ENCODE results near the gene PTTG1. TPM values are rescaled to one million over a fixed set of nuclear protein-coding genes. Genes with fewer than 3 reads are reported as not detected.
A peak's percentile ranks its signal among the peaks of the same experiment; 100 is the strongest.

PTTG1 gene
- total and polyA plus RNA-seq, 9 of the 15 experiments (the other 6 are each of a cell fraction or from before 2014, with no cell fraction given), result 193 to 1,088 (median 349) TPM

DNA sequence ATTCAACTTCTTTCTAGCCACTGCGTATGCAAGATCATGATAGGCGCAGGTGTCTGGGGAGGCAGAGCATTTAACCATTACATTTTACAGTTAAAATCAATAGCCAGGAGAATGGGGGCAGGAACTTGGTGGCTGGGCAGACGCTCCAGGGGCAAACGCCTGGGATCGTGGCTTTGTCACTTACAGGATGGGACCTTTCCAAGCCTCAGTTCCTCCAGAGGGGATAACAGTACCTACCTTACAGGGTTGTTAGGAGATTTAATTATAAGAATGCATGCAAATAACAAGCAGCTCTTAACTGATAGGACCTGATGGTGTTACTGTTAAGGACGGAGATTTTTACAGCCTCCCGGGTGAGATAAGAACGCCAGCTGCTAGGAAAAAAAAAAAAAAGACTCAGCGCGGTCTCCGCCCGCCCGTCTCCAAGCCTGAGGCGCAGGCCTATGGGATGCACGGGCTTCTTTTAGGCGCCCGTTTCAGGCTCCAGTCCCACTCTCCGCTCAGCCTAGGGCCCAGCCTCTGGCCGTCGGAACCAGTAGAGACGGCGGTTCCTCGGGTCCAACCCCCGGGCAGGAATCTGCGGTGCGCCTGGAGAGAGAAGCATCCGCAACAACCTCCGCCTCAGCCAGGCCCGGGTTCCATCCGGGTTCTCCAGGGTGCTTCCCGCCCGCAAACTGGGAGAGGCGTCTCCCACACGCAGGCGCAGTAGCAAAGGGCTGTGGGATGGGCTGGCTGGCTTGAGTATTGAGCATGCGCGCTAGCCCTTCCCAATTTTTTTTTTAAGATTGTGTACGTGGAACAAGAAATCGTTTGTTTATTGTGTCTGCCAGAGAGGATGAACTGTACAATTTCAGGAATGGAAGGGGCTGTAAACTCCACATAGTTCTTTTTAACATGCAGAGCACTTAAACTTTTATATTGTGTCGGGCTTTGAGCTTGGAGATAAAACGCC is 22.0 kb upstream of the PTTG1 start, which contains the start of gene FAM200C (continued):
- TF ChIP-seq NR2C1 (IDR thresholded peaks at IDR 0.05) (no peak), NR2C1 (tag; IDR thresholded peaks at IDR 0.05) (no peak), MTF1 (CRISPR knock-in tag; IDR thresholded peaks at IDR 0.05; ENCODE audit: borderline replicate concordance) (no peak), L3MBTL2 (IDR thresholded peaks at IDR 0.05) (peak; percentile 90), ASH1L (IDR thresholded peaks at IDR 0.05; ENCODE audit: borderline replicate concordance, low read depth, partially characterized antibody) (no peak), SOX6 (IDR thresholded peaks at IDR 0.05) (peak; percentile 42; the same call in 1 of the 2 replicates), GTF2E2 (tag; IDR thresholded peaks at IDR 0.05) (no peak), FOXM1 (IDR thresholded peaks at IDR 0.05; ENCODE audit: low read depth) (no peak), FOXM1 (CRISPR knock-in tag; IDR thresholded peaks at IDR 0.05; ENCODE audit: low read depth) (0 out of 2 replicates have a peak, but pooled peaks have one; percentile 27), RFX5 (IDR thresholded peaks at IDR 0.05; ENCODE audit: low read depth, low read length) (no peak), POLR2B (IDR thresholded peaks at IDR 0.05; ENCODE audit: low read depth, partially characterized antibody) (peak; percentile 94), ZNF431 (CRISPR knock-in tag; IDR thresholded peaks at IDR 0.05) (no peak), TCF3 (CRISPR knock-in tag; IDR thresholded peaks at IDR 0.05) (peak; percentile 30), POLR2A (conservative IDR thresholded peaks at IDR 0.05) (peak; percentile 96), KLF13 (tag; IDR thresholded peaks at IDR 0.05; ENCODE audit: borderline replicate concordance, low read depth) (no peak)
- TF ChIP-seq, protein P1, sequence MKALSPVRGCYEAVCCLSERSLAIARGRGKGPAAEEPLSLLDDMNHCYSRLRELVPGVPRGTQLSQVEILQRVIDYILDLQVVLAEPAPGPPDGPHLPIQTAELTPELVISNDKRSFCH (CRISPR knock-in tag; IDR thresholded peaks at IDR 0.05), result no peak
- TF ChIP-seq, protein P1 (tag; IDR thresholded peaks at IDR 0.05), result 0 out of 2 replicates have a peak, but pooled peaks have one; percentile 67
- TF ChIP-seq, protein P2, sequence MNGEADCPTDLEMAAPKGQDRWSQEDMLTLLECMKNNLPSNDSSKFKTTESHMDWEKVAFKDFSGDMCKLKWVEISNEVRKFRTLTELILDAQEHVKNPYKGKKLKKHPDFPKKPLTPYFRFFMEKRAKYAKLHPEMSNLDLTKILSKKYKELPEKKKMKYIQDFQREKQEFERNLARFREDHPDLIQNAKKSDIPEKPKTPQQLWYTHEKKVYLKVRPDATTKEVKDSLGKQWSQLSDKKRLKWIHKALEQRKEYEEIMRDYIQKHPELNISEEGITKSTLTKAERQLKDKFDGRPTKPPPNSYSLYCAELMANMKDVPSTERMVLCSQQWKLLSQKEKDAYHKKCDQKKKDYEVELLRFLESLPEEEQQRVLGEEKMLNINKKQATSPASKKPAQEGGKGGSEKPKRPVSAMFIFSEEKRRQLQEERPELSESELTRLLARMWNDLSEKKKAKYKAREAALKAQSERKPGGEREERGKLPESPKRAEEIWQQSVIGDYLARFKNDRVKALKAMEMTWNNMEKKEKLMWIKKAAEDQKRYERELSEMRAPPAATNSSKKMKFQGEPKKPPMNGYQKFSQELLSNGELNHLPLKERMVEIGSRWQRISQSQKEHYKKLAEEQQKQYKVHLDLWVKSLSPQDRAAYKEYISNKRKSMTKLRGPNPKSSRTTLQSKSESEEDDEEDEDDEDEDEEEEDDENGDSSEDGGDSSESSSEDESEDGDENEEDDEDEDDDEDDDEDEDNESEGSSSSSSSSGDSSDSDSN (IDR thresholded peaks at IDR 0.05; ENCODE audit: borderline replicate concordance in 1 of 2, low read depth in 2 of 2, low read length in 2 of 2), result no peak
- TF ChIP-seq, protein P3, sequence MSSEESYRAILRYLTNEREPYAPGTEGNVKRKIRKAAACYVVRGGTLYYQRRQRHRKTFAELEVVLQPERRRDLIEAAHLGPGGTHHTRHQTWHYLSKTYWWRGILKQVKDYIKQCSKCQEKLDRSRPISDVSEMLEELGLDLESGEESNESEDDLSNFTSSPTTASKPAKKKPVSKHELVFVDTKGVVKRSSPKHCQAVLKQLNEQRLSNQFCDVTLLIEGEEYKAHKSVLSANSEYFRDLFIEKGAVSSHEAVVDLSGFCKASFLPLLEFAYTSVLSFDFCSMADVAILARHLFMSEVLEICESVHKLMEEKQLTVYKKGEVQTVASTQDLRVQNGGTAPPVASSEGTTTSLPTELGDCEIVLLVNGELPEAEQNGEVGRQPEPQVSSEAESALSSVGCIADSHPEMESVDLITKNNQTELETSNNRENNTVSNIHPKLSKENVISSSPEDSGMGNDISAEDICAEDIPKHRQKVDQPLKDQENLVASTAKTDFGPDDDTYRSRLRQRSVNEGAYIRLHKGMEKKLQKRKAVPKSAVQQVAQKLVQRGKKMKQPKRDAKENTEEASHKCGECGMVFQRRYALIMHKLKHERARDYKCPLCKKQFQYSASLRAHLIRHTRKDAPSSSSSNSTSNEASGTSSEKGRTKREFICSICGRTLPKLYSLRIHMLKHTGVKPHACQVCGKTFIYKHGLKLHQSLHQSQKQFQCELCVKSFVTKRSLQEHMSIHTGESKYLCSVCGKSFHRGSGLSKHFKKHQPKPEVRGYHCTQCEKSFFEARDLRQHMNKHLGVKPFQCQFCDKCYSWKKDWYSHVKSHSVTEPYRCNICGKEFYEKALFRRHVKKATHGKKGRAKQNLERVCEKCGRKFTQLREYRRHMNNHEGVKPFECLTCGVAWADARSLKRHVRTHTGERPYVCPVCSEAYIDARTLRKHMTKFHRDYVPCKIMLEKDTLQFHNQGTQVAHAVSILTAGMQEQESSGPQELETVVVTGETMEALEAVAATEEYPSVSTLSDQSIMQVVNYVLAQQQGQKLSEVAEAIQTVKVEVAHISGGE (CRISPR knock-in tag; IDR thresholded peaks at IDR 0.05), result peak in 1 of 3 experiments; percentile 58; a peak in 1 of 6 replicates
- TF ChIP-seq, protein P4, sequence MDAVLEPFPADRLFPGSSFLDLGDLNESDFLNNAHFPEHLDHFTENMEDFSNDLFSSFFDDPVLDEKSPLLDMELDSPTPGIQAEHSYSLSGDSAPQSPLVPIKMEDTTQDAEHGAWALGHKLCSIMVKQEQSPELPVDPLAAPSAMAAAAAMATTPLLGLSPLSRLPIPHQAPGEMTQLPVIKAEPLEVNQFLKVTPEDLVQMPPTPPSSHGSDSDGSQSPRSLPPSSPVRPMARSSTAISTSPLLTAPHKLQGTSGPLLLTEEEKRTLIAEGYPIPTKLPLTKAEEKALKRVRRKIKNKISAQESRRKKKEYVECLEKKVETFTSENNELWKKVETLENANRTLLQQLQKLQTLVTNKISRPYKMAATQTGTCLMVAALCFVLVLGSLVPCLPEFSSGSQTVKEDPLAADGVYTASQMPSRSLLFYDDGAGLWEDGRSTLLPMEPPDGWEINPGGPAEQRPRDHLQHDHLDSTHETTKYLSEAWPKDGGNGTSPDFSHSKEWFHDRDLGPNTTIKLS (IDR thresholded peaks at IDR 0.05; ENCODE audit: borderline replicate concordance, low read depth), result peak; percentile 84

Measured in K562 (cell line).